GM21423 (cell line): ENCODE measurements around the gene SLC30A10.
"Not testable (repeated sequence)": the region's sequence is repeated elsewhere in the genome, so short reads cannot be mapped to it uniquely, and the experiment has no call there.

Experiments
- ATAC-seq: cut with Tn5 transposase; IDR thresholded peaks from one replicate; pipeline ENCODE4 v1.9.1; 2021; ENCODE audit warnings: mild to moderate bottlenecking, moderate library complexity; ENCODE audit not compliant: unreplicated experiment

Gene SLC30A10

DNA sequence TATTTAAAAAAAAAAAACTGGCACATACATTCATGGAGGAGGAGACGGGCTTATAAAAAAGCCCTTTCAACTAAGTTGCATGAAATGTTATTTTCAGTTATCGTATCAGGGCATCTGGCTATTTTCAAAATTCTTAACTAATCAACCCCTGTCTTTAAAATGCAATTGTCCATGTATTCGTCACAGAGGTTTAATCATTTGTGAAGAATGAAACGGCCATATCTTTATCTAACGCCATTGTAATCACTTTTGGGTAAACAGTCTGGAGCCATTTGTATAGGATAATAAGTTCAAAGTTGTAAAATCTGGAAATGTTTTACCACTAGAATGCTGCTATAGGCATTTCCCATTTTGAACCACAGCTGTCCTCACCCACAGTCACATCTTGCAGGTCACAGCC is 30.4 kb downstream of the SLC30A10 start:
- no peak for ATAC-seq

DNA sequence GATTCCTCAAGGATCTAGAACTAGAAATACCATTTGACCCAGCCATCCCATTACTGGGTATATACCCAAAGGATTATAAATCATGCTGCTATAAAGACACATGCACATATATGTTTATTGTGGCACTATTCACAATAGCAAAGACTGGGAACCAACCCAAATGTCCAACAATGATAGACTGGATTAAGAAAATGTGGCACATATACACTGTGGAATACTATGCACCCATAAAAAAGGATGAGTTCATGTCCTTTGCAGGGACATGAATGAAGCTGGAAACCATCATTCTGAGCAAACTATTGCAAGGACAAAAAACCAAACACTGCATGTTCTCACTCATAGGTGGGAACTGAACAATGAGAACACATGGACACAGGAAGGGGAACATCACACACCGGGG is 36.1 kb downstream of the SLC30A10 start:
- not testable (repeated sequence) for ATAC-seq

DNA sequence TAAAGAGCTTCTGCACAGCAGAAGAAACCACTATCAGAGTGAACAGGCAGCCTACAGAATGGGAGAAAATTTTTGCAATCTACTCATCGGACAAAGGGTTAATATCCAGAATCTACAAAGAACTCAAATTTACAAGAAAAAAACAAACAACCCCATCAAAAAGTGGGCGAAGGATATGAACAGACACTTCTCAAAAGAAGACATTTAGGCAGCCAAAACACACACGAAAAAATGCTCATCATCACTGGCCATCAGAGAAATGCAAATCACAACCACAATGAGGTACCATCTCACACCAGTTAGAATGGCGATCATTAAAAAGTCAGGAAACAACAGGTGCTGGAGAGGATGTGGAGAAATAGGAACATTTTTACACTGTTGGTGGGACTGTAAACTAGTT is 36.5 kb downstream of the SLC30A10 start:
- not testable (repeated sequence) for ATAC-seq

DNA sequence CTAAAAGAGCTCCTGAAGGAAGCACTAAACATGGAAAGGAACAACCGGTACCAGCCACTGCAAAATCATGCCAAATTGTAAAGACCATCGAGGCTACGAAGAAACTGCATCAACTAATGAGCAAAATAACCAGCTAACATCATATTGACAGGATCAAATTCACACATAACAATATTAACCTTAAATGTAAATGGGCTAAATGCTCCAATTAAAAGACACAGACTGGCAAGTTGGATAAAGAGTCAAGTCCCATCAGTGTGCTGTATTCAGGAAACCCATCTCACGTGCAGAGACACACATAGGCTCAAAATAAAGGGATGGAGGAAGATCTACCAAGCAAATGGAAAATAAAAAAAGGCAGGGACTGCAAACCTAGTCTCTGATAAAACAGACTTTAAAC is 39.7 kb downstream of the SLC30A10 start:
- ATAC-seq = not testable (repeated sequence)

DNA sequence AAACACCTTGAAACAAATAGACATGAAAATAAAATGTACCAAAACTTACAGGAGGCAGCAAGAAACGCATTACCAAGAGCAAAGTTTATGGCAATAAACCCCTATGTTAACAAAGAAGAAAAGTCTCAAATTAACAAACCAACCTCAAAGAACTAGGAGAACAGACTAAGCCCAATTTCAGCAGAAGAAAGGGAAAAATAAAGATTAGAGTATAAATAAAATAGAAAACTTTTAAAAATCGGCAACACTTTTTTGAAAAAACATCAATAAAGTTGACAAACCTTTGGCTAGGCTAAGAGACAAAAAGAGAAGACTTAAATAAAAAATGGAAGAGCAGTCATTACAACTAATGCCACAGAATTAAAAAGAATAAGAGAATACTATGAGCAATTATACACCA is 42.7 kb downstream of the SLC30A10 start:
- ATAC-seq = no peak

- ATAC-seq = no peak
Measured at GRCh38 chr1:219883400-219884332, 44.7 kb downstream of the SLC30A10 start.

GRCh38 chr1:219882755-219883154 is 45.6 kb downstream of the SLC30A10 start:
- no peak for ATAC-seq

DNA sequence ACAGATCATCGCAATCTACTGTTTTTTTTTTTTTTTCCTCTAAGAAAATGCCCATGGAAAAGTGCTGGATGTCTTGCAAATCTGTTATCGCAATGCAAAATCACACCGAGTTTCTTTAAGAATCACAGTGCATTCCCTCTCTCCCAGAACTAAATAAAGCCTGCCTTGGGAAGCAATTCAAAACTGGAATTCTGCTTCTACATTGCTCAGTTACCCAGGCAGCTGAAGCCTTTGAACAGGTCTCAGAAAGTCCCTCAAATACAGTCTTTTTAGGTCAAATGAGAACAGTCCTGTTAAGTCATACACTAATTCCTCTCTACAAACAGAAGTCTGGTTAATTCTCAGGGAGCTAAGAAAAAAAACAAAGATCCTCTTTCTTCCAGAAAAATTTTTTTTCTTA is 46.3 kb downstream of the SLC30A10 start:
- no peak for ATAC-seq

DNA sequence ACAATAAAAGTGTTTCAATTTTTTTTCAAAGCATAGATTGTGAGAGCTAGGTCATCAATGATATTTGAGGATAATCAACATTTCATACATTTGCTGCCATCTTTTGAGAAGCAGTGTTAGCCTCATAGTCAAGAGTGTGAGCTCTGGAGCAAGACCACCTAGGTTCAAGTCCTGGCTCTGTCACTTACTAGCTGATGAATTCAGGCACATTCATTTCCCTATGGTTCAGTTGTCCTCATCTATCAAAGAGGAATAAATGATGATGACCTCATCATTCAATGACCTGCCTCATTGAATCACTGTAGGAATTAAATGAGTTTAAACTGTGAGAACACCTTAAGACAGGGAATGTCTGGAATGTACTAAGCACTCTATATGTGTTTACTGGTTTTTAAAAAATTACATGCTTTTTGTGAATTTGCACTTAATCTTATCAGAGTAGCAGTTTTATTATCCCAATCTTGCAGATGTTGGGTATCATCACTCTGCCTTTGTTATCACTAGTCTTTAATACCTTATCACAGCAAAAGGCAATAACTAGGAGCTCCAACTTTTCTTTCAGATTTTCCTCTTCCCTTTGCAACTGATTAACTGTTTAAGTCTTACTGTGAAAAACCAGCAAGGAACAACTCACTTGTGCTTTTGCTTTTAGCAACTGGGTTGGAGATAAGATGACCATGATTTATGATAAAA is 47.4 kb downstream of the SLC30A10 start:
- no peak for ATAC-seq

DNA sequence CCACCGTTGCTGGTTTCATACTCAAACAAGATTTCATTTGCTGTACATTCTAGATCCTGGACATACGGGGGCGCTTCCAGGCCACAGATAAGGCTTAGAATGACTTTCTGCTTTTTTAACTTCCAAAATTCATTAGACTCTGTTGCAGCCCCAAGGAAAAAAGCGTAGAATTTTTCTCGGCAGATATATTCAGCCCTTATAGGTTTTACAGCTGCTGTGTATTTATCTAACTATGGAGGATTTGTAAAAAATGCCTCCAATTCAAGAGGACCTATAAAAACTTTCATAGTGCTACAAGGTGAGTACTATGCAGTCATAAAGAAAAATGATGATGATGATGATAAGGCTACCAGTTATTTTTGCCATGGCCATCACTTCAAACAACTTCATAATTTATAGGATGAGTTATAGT is 51.6 kb downstream of the SLC30A10 start:
- no peak for ATAC-seq

GRCh38 chr1:219875860-219876259 is 52.5 kb downstream of the SLC30A10 start:
- ATAC-seq = no peak

GRCh38 chr1:219872538-219872937 is 55.8 kb downstream of the SLC30A10 start:
- not testable (repeated sequence) for ATAC-seq

GRCh38 chr1:219871427-219872057 is 56.8 kb downstream of the SLC30A10 start:
- ATAC-seq = no peak

- not testable (repeated sequence) for ATAC-seq
Measured at GRCh38 chr1:219868615-219869014, 59.7 kb downstream of the SLC30A10 start.
